HepG2 (cell line): ENCODE measurements around the gene SLC2A11. TPM values are rescaled to one million over a fixed set of nuclear protein-coding genes. Genes with fewer than 3 reads are reported as not detected.

ENCODE experiments used
- ATAC-seq: fragments of 200-7000 bp; cut with Tn5 transposase; 3 replicates; pipeline ENCODE4 v1.9.1; 2020; ENCODE audit warnings: mild to moderate bottlenecking, moderate library complexity
- BruUV-seq: library from RNA; stranded (reverse); fragments of 400-500 nt; replicated peaks from 2 replicates; lab custom pipeline; 2021; lab: Mats Ljungman, UMichigan
- CTCF ChIA-PET: fragments of 300-600 bp; formaldehyde crosslinking; extraction: SDS; loops from one replicate; lab custom pipeline; 2021; ENCODE audit warnings: low total read pairs, inconsistent platforms, low intra/inter-chr PET ratio; lab: Yijun Ruan, JAX
- POLR2A ChIA-PET: fragments of 350-600 bp; sonication (Branson Sonifier 250); formaldehyde crosslinking; loops from one replicate; lab custom pipeline; 2020; ENCODE audit warnings: antibody characterized with exemption, inconsistent platforms; lab: Yijun Ruan, JAX
- DNase-seq: peaks from one replicate; pipeline ENCODE4 v3.0.0-alpha.2; 2015; ENCODE audit warnings: low spot score
- FAIRE-seq: peaks from 3 replicates; lab custom pipeline; 2011; peaks lifted over from hg19 to GRCh38; lab: Jason Lieb, UNC
- H2AFZ ChIP-seq: one replicate; pipeline ENCODE4 v1.6.1; 2011; ENCODE audit warnings: low read length, inconsistent platforms
- H3K27ac ChIP-seq: fragments of 300-600 bp; 3 replicates; pipeline ENCODE4 v1.8.0; 2011; ENCODE audit warnings: mixed run types, mild to moderate bottlenecking, mixed read lengths, low read length, inconsistent platforms; ENCODE audit not compliant: insufficient read depth; ENCODE audit errors: extremely low read length
- H3K27me3 ChIP-seq, 2 experiments: fragments of 200-600 bp in 1 of 2; 2 replicates in 1 of 2; 3 replicates in 1 of 2; pipeline versions ENCODE4 v1.6.0 to v1.8.0; 2011; ENCODE audit warnings: low read length in 2 of 2, mild to moderate bottlenecking in 2 of 2, moderate library complexity in 2 of 2, inconsistent platforms in 1 of 2; ENCODE audit not compliant: insufficient read depth in 2 of 2, control insufficient read depth in 1 of 2
- H3K36me3 ChIP-seq, 2 experiments: fragments of 200-600 bp in 1 of 2; replicated peaks in 1 of 2; 2 replicates in 1 of 2; 3 replicates in 1 of 2; pipeline versions ENCODE4 v1.5.1 to v1.8.0; 2011; ENCODE audit warnings: low read length in 2 of 2, inconsistent platforms in 1 of 2; ENCODE audit not compliant: insufficient read depth in 2 of 2, control insufficient read depth in 1 of 2
- H3K4me1 ChIP-seq: 2 replicates; pipeline ENCODE4 v1.5.1; 2012; ENCODE audit warnings: low read length, inconsistent platforms; ENCODE audit not compliant: insufficient read depth
- H3K4me2 ChIP-seq: 2 replicates; pipeline ENCODE4 v1.6.0; 2011; ENCODE audit warnings: low read depth, low read length, inconsistent platforms
- H3K4me3 ChIP-seq, 3 experiments: fragments of 200-600 bp in 1 of 3; sonication (generic), shearing (Covaris generic) in 1 of 3; replicated peaks in 1 of 3; 2 replicates each; pipeline ENCODE4 v1.5.1; 2011 to 2016; ENCODE audit warnings: low read length in 3 of 3, inconsistent platforms in 2 of 3, low read depth in 2 of 3, mild to moderate bottlenecking in 2 of 3, control low read depth in 1 of 3, mixed read lengths in 1 of 3; ENCODE audit not compliant: insufficient read depth in 1 of 3
- H3K79me2 ChIP-seq: one replicate; pipeline ENCODE4 v1.6.1; 2011; ENCODE audit warnings: low read length, inconsistent platforms; ENCODE audit not compliant: insufficient read depth
- H3K9ac ChIP-seq: 2 replicates; pipeline ENCODE4 v1.6.0; 2011; ENCODE audit warnings: mild to moderate bottlenecking, low read depth, low read length, inconsistent platforms; ENCODE audit not compliant: insufficient read depth
- H3K9me3 ChIP-seq: 2 replicates; pipeline ENCODE4 v1.5.1; 2012; ENCODE audit warnings: mild to moderate bottlenecking, low read length
- H4K20me1 ChIP-seq: 2 replicates; pipeline ENCODE4 v1.6.0; 2011; ENCODE audit warnings: inconsistent platforms, mild to moderate bottlenecking, low read length, moderate library complexity; ENCODE audit not compliant: insufficient read depth
- DMAP1 ChIP-seq: IDR thresholded peaks from 2 replicates; pipeline ENCODE4 v1.6.1; 2016
- E2F2 ChIP-seq: sonication (generic); formaldehyde crosslinking; IDR thresholded peaks from 2 replicates; pipeline ENCODE4 v1.4.0; 2020; ENCODE audit warnings: missing genetic modification reagents, borderline replicate concordance
- HNF1B ChIP-seq: sonication (generic); formaldehyde crosslinking; IDR thresholded peaks from 2 replicates; pipeline ENCODE4 v1.5.1; 2020; ENCODE audit warnings: mild to moderate bottlenecking, moderate library complexity, missing genetic modification reagents
- SALL1 ChIP-seq: sonication (generic); formaldehyde crosslinking; IDR thresholded peaks from 2 replicates; pipeline ENCODE4 v1.8.0; 2022; ENCODE audit warnings: mild to moderate bottlenecking, missing genetic modification reagents
- SIX4 ChIP-seq: sonication (generic); formaldehyde crosslinking; IDR thresholded peaks from 2 replicates; pipeline ENCODE4 v1.4.0; 2020; ENCODE audit warnings: missing genetic modification reagents
- STAT6 ChIP-seq: sonication (generic); formaldehyde crosslinking; IDR thresholded peaks from 2 replicates; pipeline ENCODE4 v1.4.0; 2020; ENCODE audit warnings: missing genetic modification reagents, mild to moderate bottlenecking, borderline replicate concordance
- ZBTB10 ChIP-seq: sonication (generic); formaldehyde crosslinking; IDR thresholded peaks from 2 replicates; pipeline ENCODE4 v1.4.0; 2020; ENCODE audit warnings: missing genetic modification reagents, borderline replicate concordance
- ZNF878 ChIP-seq: sonication (generic); formaldehyde crosslinking; IDR thresholded peaks from 2 replicates; pipeline ENCODE4 v1.8.1; 2023; ENCODE audit warnings: mild to moderate bottlenecking, missing genetic modification reagents, moderate library complexity
- WGBS: methylation state at CpG from one replicate; pipeline ENCODE4 v1.1.6; 2017; ENCODE audit warnings: low lambda C conversion rate; 5-methylcytosine and 5-hydroxymethylcytosine counted together
- in situ Hi-C: cut with HindIII; loops from 2 replicates; pipeline ENCODE4 v1.10.0; 2017; ENCODE audit warnings: low pct_unique_long_range_greater_than_20kb; ENCODE audit not compliant: extremely low pct_ligation_motif_present
- intact Hi-C: fragments of 100-400 bp; cut with micrococcal nuclease; formaldehyde crosslinking; loops from one replicate; pipeline ENCODE4 v1.10.0; 2022; ENCODE audit not compliant: unreplicated experiment
- polyA plus RNA-seq, 8 experiments: library from polyadenylated mRNA; depleted of rRNA in 3 of 8; stranded (reverse) in 7 of 8; unstranded in 1 of 8; fragments of >200 nt; fragmentation: Illumina TruSeq in 4 of 8; extraction: Trizol in 4 of 8; gene quantifications; 2 replicates each; pipeline versions ENCODE4 v1.2.1 to v1.2.3, GENCODE V29; 2011 to 2016; ENCODE audit warnings: low read depth in 4 of 8, missing spikeins in 1 of 8, mixed read lengths in 1 of 8; ENCODE audit not compliant: insufficient read depth in 1 of 8
- total RNA-seq, 5 experiments: library from RNA; depleted of rRNA; stranded (reverse); fragments of >200 nt; fragmentation: Illumina TruSeq; extraction: Trizol; gene quantifications; 2 replicates each; pipeline ENCODE4 v1.2.3, GENCODE V29; 2016; ENCODE audit warnings: low read depth in 1 of 5

The SLC2A11 gene
- total and polyA plus RNA-seq, 2 of the 13 experiments (the other 11 are each of a cell fraction or from before 2014, with no cell fraction given) = 15.2 to 15.4 TPM

GRCh38 chr22:23833017-23833751, 24.5 kb upstream of the SLC2A11 start:
- CTCF ChIA-PET = no interaction called here
- intact Hi-C loops = no loop called here
- H3K27me3 ChIP-seq = no peaks in the 10 kb centered on the region
- no peak for ATAC-seq
- no peaks in the 10 kb centered on the region for H4K20me1 ChIP-seq
- no peak for TF ChIP-seq SIX4 (CRISPR knock-in tag)
- no peak for TF ChIP-seq ZNF878
- TF ChIP-seq E2F2 (CRISPR knock-in tag) = no peak
- H2AFZ ChIP-seq = no peak overlapping the region
- in situ Hi-C loops = loop anchor here (25.0 kb wide), 1 partner anchor 221 kb away; no protein-coding TSS in a partner anchor
- POLR2A ChIA-PET = no interaction called here
- H3K4me2 ChIP-seq = no peak overlapping the region
- no peak for FAIRE-seq
- no peaks in the 10 kb centered on the region for H3K79me2 ChIP-seq
- H3K9ac ChIP-seq = no peak overlapping the region
- no peak for DNase-seq
- BruUV-seq = no TSS peak
- H3K4me1 ChIP-seq = no peaks in the 10 kb centered on the region
- WGBS = 87% methylated on average over 10 of the region's 16 CpGs
- no peak overlapping the region for H3K27ac ChIP-seq
- H3K36me3 ChIP-seq = peaks cover 38 to 70% of the 10 kb centered on the region in 2 experiments; a peak in 4 of 5 replicates
- H3K9me3 ChIP-seq = no peaks in the 10 kb centered on the region
- no peak overlapping the region for H3K4me3 ChIP-seq

- H3K9ac ChIP-seq = no peak overlapping the region
- CTCF ChIA-PET = no interaction called here
- TF ChIP-seq DMAP1 (CRISPR knock-in tag) = no peak
- no peak for TF ChIP-seq ZBTB10 (CRISPR knock-in tag)
- TF ChIP-seq STAT6 (CRISPR knock-in tag) = no peak
- TF ChIP-seq HNF1B (CRISPR knock-in tag) = no peak
- TF ChIP-seq SALL1 (CRISPR knock-in tag) = no peak
Measured at GRCh38 chr22:23833911-23834317, 23.8 kb upstream of the SLC2A11 start.

More at GRCh38 chr22:23833911-23834317, 23.8 kb upstream of the SLC2A11 start:
- Histone ChIP-seq H3K27ac (no peak overlapping the region), H3K4me2 (no peak overlapping the region), H3K36me3 (peaks cover 32 to 66% of the 10 kb centered on the region in 2 experiments; a peak in 4 of 5 replicates), H2AFZ (no peak overlapping the region), H3K4me1 (no peaks in the 10 kb centered on the region), H3K27me3 (no peaks in the 10 kb centered on the region), H4K20me1 (no peaks in the 10 kb centered on the region), H3K4me3 (no peak overlapping the region), H3K79me2 (no peaks in the 10 kb centered on the region), H3K9me3 (no peaks in the 10 kb centered on the region)
- no peak for ATAC-seq
- no peak for FAIRE-seq
- BruUV-seq = no TSS peak
- DNase-seq = no peak
- 99% methylated on average over 10 of the region's 13 CpGs for WGBS
- intact Hi-C loops (no loop called here), in situ Hi-C loops (loop anchor here (25.0 kb wide), 1 partner anchor 222 kb away; no protein-coding TSS in a partner anchor)
- POLR2A ChIA-PET = no interaction called here
